Heart left ventricle (tissue), 16 donors: ENCODE measurements around the gene HSD17B2. TPM values are rescaled to one million over a fixed set of nuclear protein-coding genes. Genes with fewer than 3 reads are reported as not detected.

ENCODE experiments used
- ATAC-seq, 4 donors: fragments of 200-7000 bp; cut with Tn5 transposase; one replicate each; pipeline ENCODE4 v1.9.1; 2020 to 2022; ENCODE audit warnings: moderate library complexity in 4 of 4, mild to moderate bottlenecking in 3 of 4, moderate number of reproducible peaks in 1 of 4
- DNase-seq, 5 donors: peaks; one replicate each; pipeline ENCODE4 v3.0.0-alpha.2; 2020
- H3K27ac ChIP-seq, 12 donors: fragments of 200-600 bp; sonication (generic) in 4 of 12; one replicate each; pipeline versions ENCODE4 v1.5.0 to v1.8.0; 2016 to 2022; ENCODE audit warnings: mild to moderate bottlenecking in 2 of 12
- H3K27me3 ChIP-seq, 9 donors: fragments of 200-600 bp; sonication (generic) in 2 of 9; one replicate each; pipeline versions ENCODE4 v1.5.1 to v1.8.0; 2016 to 2022; ENCODE audit warnings: mild to moderate bottlenecking in 3 of 9
- H3K36me3 ChIP-seq, 9 donors: fragments of 200-600 bp; sonication (generic) in 2 of 9; one replicate each; pipeline versions ENCODE4 v1.5.0 to v1.8.0; 2018 to 2022; ENCODE audit warnings: mild to moderate bottlenecking in 2 of 9
- H3K4me1 ChIP-seq, 12 donors: fragments of 200-600 bp; sonication (generic) in 4 of 12; one replicate each; pipeline versions ENCODE4 v1.5.0 to v1.8.0; 2016 to 2022; ENCODE audit warnings: mild to moderate bottlenecking in 3 of 12
- H3K4me3 ChIP-seq, 12 donors: fragments of 200-600 bp; sonication (generic) in 4 of 12; one replicate each; pipeline versions ENCODE4 v1.5.0 to v1.8.0; 2017 to 2022; ENCODE audit warnings: mild to moderate bottlenecking in 9 of 12, moderate library complexity in 4 of 12
- H3K9me3 ChIP-seq, 12 donors: fragments of 200-600 bp; sonication (generic) in 4 of 12; one replicate each; pipeline versions ENCODE4 v1.5.0 to v1.8.0; 2016 to 2022; ENCODE audit warnings: mild to moderate bottlenecking in 1 of 12
- POLR2A ChIP-seq, 2 donors: fragments of 450-650 bp; IDR thresholded peaks; one replicate each; pipeline ENCODE4 v1.6.1; 2017; ENCODE audit warnings: antibody characterized with exemption in 2 of 2, mild to moderate bottlenecking in 2 of 2, moderate library complexity in 2 of 2
- WGBS, 4 donors: extraction: QIAGEN DNeasy Blood & Tissue Kit in 2 of 4; methylation state at CpG; one replicate each; pipeline versions ENCODE4 v1.1.5 to v1.1.7; 2013 to 2018; 5-methylcytosine and 5-hydroxymethylcytosine counted together
- intact Hi-C, 10 donors: fragments of 100-400 bp; cut with DNase I; formaldehyde crosslinking; loops; one replicate each; pipeline versions ENCODE4 v1.11.1 to v1.14.2; 2022
- polyA plus RNA-seq, 2 donors: library from polyadenylated mRNA; stranded (reverse); fragments of 200-250 nt; gene quantifications; one replicate each; pipeline ENCODE4 v1.2.3, GENCODE V29; 2013
- total RNA-seq, 9 donors: library from RNA; depleted of rRNA in 2 of 9; stranded (reverse); fragments of >200 nt in 2 of 9; fragmentation: NEBNext Ultra II Directional in 3 of 9; extraction: Animal tissue kit (Norgen Biotek cat#: 25700) in 3 of 9; gene quantifications; one replicate each; pipeline versions ENCODE4 v1.1.0 to v1.2.4, GENCODE V29; 2016 to 2023
- TF ChIP-seq, protein P1 (sequence below), 12 donors: fragments of 200-600 bp; sonication (generic) in 4 of 12; IDR thresholded peaks; one replicate each; pipeline versions ENCODE4 v1.5.0 to v1.8.0; 2018 to 2022; ENCODE audit warnings: antibody characterized with exemption in 12 of 12, mild to moderate bottlenecking in 5 of 12
- donor health status: ischemic (EF 13 %, LVEDD 7.1; RV severe dilation, severe dysfunction).
- donor health status: healthy with polysubstance abuse.
- donor health status: DM: no; HTN: yes; CAD: no.
- donor health status: DM: no; HTN: no; CAD: no.
- donor health status: ischemic (EF 25% LVEDD 6.9; RV normal size, moderate dysfunction).
- donor health status: ischemic (EF 25% LVEDD 5.7; RV mildly dilated, moderate dysfunction).
- donor health status: healthy.
- donor health status: DM: yes; HTN: yes; CAD: no.
- donor health status: ischemic (EF 35%, LVEDD 5.7; RV mildly dilated, moderate dysfunction).
- donor health status: nonischemic (EF 11% LVEDD 7.7; RV severe dilation, severe dysfunction).
- donor health status: DM: yes; HTN: yes; CAD: no.
- donor health status: PGD.
- donor health status: ischemic (EF 29% LVEDD 5.4; RV normal size, mild dysfunction).
- donor health status: nonischemic (EF 23%, LVEDD 6.1; RV moderate dilation, normal function).

The HSD17B2 gene
- total and polyA plus RNA-seq, 11 donors: 0.11 TPM; not detected in 10

DNA sequence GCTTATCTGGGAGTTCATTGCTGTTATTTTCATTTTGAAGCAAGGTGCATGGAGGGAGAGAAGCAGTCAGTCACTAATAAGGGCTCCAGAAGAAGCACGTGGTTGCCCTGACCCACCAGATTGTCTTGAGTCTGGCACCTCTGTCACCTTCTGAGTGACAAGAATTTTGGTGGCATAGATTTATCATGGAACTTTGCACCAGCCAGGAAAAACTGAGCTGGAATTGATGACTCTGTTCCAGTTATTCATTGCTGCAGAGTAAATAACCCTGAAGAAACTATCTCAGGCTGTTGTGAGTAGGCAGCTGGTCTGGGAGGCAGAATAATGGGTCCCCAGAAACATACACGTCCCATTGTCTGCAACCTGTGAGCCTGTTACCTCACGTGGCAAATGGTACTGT lies 44.8 kb downstream of the HSD17B2 start:
- peaks cover 0 to 2% (median 0%) of the 10 kb centered on the region in 9 donors for H3K27me3 ChIP-seq
- DNase-seq (no peak), ATAC-seq (no peak)
- intact Hi-C loops: no loop called here
- H3K4me1 ChIP-seq: no peaks in the 10 kb centered on the region
- TF ChIP-seq POLR2A (IDR thresholded peaks at IDR 0.05): no peak
- TF ChIP-seq, protein P1, sequence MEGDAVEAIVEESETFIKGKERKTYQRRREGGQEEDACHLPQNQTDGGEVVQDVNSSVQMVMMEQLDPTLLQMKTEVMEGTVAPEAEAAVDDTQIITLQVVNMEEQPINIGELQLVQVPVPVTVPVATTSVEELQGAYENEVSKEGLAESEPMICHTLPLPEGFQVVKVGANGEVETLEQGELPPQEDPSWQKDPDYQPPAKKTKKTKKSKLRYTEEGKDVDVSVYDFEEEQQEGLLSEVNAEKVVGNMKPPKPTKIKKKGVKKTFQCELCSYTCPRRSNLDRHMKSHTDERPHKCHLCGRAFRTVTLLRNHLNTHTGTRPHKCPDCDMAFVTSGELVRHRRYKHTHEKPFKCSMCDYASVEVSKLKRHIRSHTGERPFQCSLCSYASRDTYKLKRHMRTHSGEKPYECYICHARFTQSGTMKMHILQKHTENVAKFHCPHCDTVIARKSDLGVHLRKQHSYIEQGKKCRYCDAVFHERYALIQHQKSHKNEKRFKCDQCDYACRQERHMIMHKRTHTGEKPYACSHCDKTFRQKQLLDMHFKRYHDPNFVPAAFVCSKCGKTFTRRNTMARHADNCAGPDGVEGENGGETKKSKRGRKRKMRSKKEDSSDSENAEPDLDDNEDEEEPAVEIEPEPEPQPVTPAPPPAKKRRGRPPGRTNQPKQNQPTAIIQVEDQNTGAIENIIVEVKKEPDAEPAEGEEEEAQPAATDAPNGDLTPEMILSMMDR (IDR thresholded peaks at IDR 0.05): no peak
- no peak overlapping the region for H3K27ac ChIP-seq
- WGBS, 4 donors: 67 to 81% (median 74%) methylated on average over 3 of the region's 3 CpGs
- peaks cover 0 to 34% (median 0%) of the 10 kb centered on the region in 12 donors for H3K9me3 ChIP-seq
- H3K4me3 ChIP-seq: no peak overlapping the region
- H3K36me3 ChIP-seq: no peaks in the 10 kb centered on the region

DNA sequence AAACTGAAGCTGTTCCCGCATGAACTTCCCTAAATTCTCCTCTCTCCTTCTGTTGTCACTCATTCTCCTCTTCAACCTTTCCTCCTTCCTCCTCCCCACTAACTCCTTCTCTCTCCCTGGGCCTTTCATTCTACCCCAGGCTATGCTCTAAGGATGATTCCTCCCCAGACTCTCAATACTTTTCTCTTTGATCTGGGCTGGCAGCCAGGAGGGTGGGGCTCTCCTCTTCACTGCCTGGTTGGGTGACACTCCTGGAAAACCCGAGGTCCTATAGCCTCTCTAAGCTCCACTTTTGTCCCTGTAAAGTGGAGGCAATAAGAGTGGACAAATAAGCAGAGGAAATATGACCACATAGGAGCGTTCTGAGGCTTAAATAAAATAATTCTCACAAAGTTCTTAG lies 46.2 kb downstream of the HSD17B2 start:
- Histone ChIP-seq H3K4me3 (no peak overlapping the region), H3K36me3 (no peaks in the 10 kb centered on the region), H3K9me3 (peaks cover 0 to 26% (median 0%) of the 10 kb centered on the region in 12 donors), H3K4me1 (no peaks in the 10 kb centered on the region), H3K27ac (no peak overlapping the region), H3K27me3 (peaks cover 0 to 2% (median 0%) of the 10 kb centered on the region in 9 donors)
- TF ChIP-seq, protein P1 (IDR thresholded peaks at IDR 0.05): no peak
- ATAC-seq (no peak), DNase-seq (no peak)
- intact Hi-C loops: no loop called here
- 73 to 82% (median 77%) methylated on average over 3 of the region's 3 CpGs for WGBS, 4 donors

DNA sequence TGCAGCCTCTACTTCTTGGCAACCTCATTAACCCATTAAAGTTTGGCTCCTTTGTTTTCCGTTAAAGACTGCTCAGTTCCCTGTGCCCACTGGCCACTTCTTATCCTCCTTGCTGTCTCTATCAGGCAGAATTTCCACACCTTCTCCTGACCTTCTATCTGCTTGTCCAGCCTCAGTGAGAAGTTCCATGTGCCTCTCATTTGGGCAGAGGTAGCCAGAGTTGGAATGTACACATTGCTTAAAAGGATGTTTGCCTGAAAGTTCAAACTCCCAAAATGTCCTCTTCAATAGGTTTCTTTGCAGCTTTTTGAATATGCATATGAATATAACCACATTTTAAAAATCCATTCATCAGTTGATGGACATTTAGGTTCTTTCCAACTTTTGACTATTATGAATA lies 47.0 kb downstream of the HSD17B2 start:
- intact Hi-C loops: no loop called here
- no peak overlapping the region for H3K27ac ChIP-seq
- ATAC-seq (no peak), DNase-seq (no peak)
- no peaks in the 10 kb centered on the region for H3K4me1 ChIP-seq
- H3K36me3 ChIP-seq: no peaks in the 10 kb centered on the region
- WGBS, 4 donors: 73 to 80% (median 78%) methylated on average over 1 of the region's 1 CpG
- H3K4me3 ChIP-seq: no peak overlapping the region
- TF ChIP-seq, protein P1 (IDR thresholded peaks at IDR 0.05): no peak
- no peak for TF ChIP-seq POLR2A (IDR thresholded peaks at IDR 0.05)
- peaks cover 0 to 2% (median 0%) of the 10 kb centered on the region in 9 donors for H3K27me3 ChIP-seq
- H3K9me3 ChIP-seq: peaks cover 0 to 21% (median 0%) of the 10 kb centered on the region in 12 donors

DNA sequence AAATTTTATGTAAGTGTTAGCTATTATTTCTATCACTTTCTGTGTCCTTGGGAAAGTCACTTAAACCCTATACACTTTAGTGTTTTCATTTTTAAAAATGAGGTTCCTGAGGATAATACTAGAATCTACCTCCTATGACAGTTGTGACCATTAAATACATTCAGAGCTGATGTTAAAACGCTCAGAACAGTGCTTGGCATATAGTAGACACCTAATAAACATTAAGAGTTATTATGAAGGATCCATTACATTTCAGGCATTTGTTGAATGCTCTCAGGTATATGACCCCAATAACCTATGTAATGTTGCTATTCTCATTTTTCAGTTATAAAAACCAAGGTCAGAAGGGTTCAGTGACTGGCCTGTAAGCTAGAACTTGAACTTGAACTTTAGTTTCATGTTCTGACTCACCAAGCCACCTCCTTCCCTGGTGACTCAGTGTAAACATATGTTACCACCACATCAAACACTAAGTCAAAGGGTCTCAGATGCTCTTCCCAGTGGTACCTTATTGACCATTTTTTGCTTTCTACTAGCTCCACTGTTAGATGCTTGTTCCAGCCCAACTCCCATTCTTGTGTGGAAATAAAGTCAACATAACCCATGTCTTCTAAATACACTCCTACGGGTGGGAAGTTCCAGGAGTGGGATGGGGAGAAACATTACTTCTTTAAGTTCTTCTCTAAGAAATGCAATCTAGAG lies 47.6 kb downstream of the HSD17B2 start:
- no peaks in the 10 kb centered on the region for H3K27me3 ChIP-seq
- WGBS, 4 donors: 76 to 88% (median 81%) methylated on average over 2 of the region's 2 CpGs
- ATAC-seq (no peak), DNase-seq (no peak)
- H3K4me3 ChIP-seq: no peak overlapping the region
- H3K27ac ChIP-seq: no peak overlapping the region
- peaks cover 0 to 17% (median 0%) of the 10 kb centered on the region in 12 donors for H3K9me3 ChIP-seq
- no peaks in the 10 kb centered on the region for H3K36me3 ChIP-seq
- TF ChIP-seq, protein P1 (IDR thresholded peaks at IDR 0.05): no peak
- no peak for TF ChIP-seq POLR2A (IDR thresholded peaks at IDR 0.05)
- H3K4me1 ChIP-seq: no peaks in the 10 kb centered on the region
- intact Hi-C loops: no loop called here
